Gastroesophageal sphincter (tissue), 4 donors: ENCODE data around the gene CD96. TPM values are rescaled to one million over a fixed set of nuclear protein-coding genes. Genes with fewer than 3 reads are reported as not detected.
"Not testable (repeated sequence)": the region's sequence is repeated elsewhere in the genome, so short reads cannot be mapped to it uniquely, and the experiment has no call there.

Experiments
- ATAC-seq: fragments of 150-250 bp; one replicate; pipeline ENCODE4 v1.9.1; 2016; ENCODE audit warnings: mild to moderate bottlenecking, moderate library complexity
- H3K27ac ChIP-seq, 4 donors: fragments of 200-600 bp; sonication (generic) in 3 of 4; 1 replicate in 3 of 4; 2 replicates in 1 of 4; pipeline ENCODE4 v1.5.1; 2016 to 2019
- H3K27me3 ChIP-seq: fragments of 200-600 bp; sonication (generic); one replicate; pipeline ENCODE4 v1.5.1; 2019
- H3K36me3 ChIP-seq, 2 donors: fragments of 200-600 bp; sonication (generic); one replicate each; pipeline ENCODE4 v1.5.1; 2019; ENCODE audit warnings: control low read depth in 1 of 2
- H3K4me1 ChIP-seq, 3 donors: fragments of 200-600 bp; sonication (generic); 1 replicate in 2 of 3; 2 replicates in 1 of 3; pipeline ENCODE4 v1.5.1; 2016 to 2019; ENCODE audit warnings: control low read depth in 2 of 3
- H3K4me3 ChIP-seq, 2 donors: fragments of 200-600 bp; sonication (generic); one replicate each; pipeline ENCODE4 v1.5.1; 2019; ENCODE audit warnings: mild to moderate bottlenecking in 1 of 2, moderate library complexity in 1 of 2
- H3K9me3 ChIP-seq, 3 donors: fragments of 200-600 bp; sonication (generic); one replicate each; pipeline ENCODE4 v1.5.1; 2017 to 2019; ENCODE audit warnings: control low read depth in 2 of 3
- CTCF ChIP-seq, 4 experiments: fragments of 200-600 bp in 2 of 4; fragments of 450-650 bp in 2 of 4; sonication (generic) in 1 of 4; IDR thresholded peaks; one replicate each; pipeline ENCODE4 v1.5.1; 2017 to 2019; ENCODE audit warnings: antibody characterized with exemption in 4 of 4, mild to moderate bottlenecking in 2 of 4, moderate library complexity in 2 of 4
- EP300 ChIP-seq: sonication (generic); formaldehyde crosslinking; IDR thresholded peaks from one replicate; pipeline ENCODE4 v1.6.1; 2017; ENCODE audit warnings: antibody characterized with exemption, mild to moderate bottlenecking
- POLR2A ChIP-seq, 2 donors: fragments of 450-650 bp; IDR thresholded peaks; one replicate each; pipeline ENCODE4 v1.6.1; 2017; ENCODE audit warnings: antibody characterized with exemption in 2 of 2, mild to moderate bottlenecking in 2 of 2, moderate library complexity in 1 of 2
- POLR2AphosphoS5 ChIP-seq: sonication (generic); formaldehyde crosslinking; IDR thresholded peaks from one replicate; pipeline ENCODE4 v1.6.1; 2017; ENCODE audit warnings: antibody characterized with exemption
- WGBS, 2 donors: methylation state at CpG; one replicate each; pipeline ENCODE4 v1.1.5; 2018; ENCODE audit warnings: low coverage in 1 of 2; 5-methylcytosine and 5-hydroxymethylcytosine counted together
- total RNA-seq, 4 donors: library from RNA; depleted of rRNA; stranded (reverse); fragments of >200 nt; gene quantifications; one replicate each; pipeline ENCODE4 v1.1.0, GENCODE V29; 2016

The CD96 gene
- total RNA-seq, 4 donors from 2014 or later = 0.19 to 1.2 (median 1.0) TPM

- no peaks in the 10 kb centered on the region for H3K9me3 ChIP-seq
- no peak for ATAC-seq
- H3K4me3 ChIP-seq = no peak overlapping the region
- TF ChIP-seq POLR2AphosphoS5 = no peak
- no peak for TF ChIP-seq CTCF (IDR thresholded peaks at IDR 0.05)
- TF ChIP-seq POLR2A (IDR thresholded peaks at IDR 0.05) = no peak
- TF ChIP-seq EP300 = no peak
- H3K27ac ChIP-seq = no peak overlapping the region
- no peaks in the 10 kb centered on the region for H3K36me3 ChIP-seq
- H3K27me3 ChIP-seq = no peaks in the 10 kb centered on the region
- H3K4me1 ChIP-seq = no peaks in the 10 kb centered on the region
These were observed 6.8 kb downstream of the CD96 start for GRCh38 chr3:111548756-111549155.

GRCh38 chr3:111561902-111562301 lies 19.9 kb downstream of the CD96 start:
- not testable (repeated sequence) for H3K9me3 ChIP-seq, H3K27ac ChIP-seq, H3K4me1 ChIP-seq, ATAC-seq, H3K27me3 ChIP-seq, H3K36me3 ChIP-seq, H3K4me3 ChIP-seq
- WGBS, 2 donors = 95% methylated on average over 8 of the region's 25 CpGs; no CpG with 5 or more reads in 1 of the 2 donors

GRCh38 chr3:111566844-111567243 lies 24.8 kb downstream of the CD96 start:
- Histone ChIP-seq H3K4me3 (no peak overlapping the region), H3K36me3 (no peaks in the 10 kb centered on the region), H3K27ac (no peak overlapping the region), H3K27me3 (no peaks in the 10 kb centered on the region), H3K9me3 (no peaks in the 10 kb centered on the region), H3K4me1 (no peaks in the 10 kb centered on the region)
- no peak for ATAC-seq
- TF ChIP-seq CTCF (IDR thresholded peaks at IDR 0.05) (no peak), POLR2A (IDR thresholded peaks at IDR 0.05) (no peak), POLR2AphosphoS5 (no peak), EP300 (no peak)
- WGBS, 2 donors = 38 to 90% methylated on average over 2 of the region's 2 CpGs

GRCh38 chr3:111568355-111568754 lies 26.4 kb downstream of the CD96 start:
- WGBS, 2 donors = 80 to 94% methylated on average over 2 of the region's 2 CpGs
- ATAC-seq = no peak
- Histone ChIP-seq H3K27ac (no peak overlapping the region), H3K4me1 (no peaks in the 10 kb centered on the region), H3K36me3 (no peaks in the 10 kb centered on the region), H3K27me3 (no peaks in the 10 kb centered on the region), H3K9me3 (no peaks in the 10 kb centered on the region), H3K4me3 (no peak overlapping the region)
- no peak for TF ChIP-seq POLR2A (IDR thresholded peaks at IDR 0.05)
- no peak for TF ChIP-seq CTCF (IDR thresholded peaks at IDR 0.05)
- TF ChIP-seq POLR2AphosphoS5 = no peak
- TF ChIP-seq EP300 = no peak

- Histone ChIP-seq H3K9me3 (no peaks in the 10 kb centered on the region), H3K27ac (no peak overlapping the region), H3K4me1 (no peaks in the 10 kb centered on the region), H3K36me3 (no peaks in the 10 kb centered on the region), H3K4me3 (no peak overlapping the region), H3K27me3 (no peaks in the 10 kb centered on the region)
- ATAC-seq = no peak
- TF ChIP-seq CTCF (IDR thresholded peaks at IDR 0.05) (no peak), POLR2A (IDR thresholded peaks at IDR 0.05) (no peak), EP300 (no peak)
These were observed 26.9 kb downstream of the CD96 start for GRCh38 chr3:111568911-111569310.
